HAP-1 (cell line): ENCODE results near the gene AK5.
"Not testable (repeated sequence)": the region's sequence is repeated elsewhere in the genome, so short reads cannot be mapped to it uniquely, and the experiment has no call there.

Experiments
- DNase-seq, 2 experiments: peaks; one replicate each; pipeline ENCODE4 v3.0.0-alpha.2; 2016 to 2020; ENCODE audit warnings: low spot score in 2 of 2
- H3K27me3 ChIP-seq: fragments of 250-450 bp; sonication (Bioruptor Pico); 2 replicates; pipeline ENCODE4 v1.5.1; 2020; ENCODE audit warnings: low read depth, mild to moderate bottlenecking, moderate library complexity
- H3K36me3 ChIP-seq: fragments of 250-450 bp; sonication (Bioruptor Pico); replicated peaks from 2 replicates; pipeline ENCODE4 v1.5.1; 2020; ENCODE audit warnings: mild to moderate bottlenecking
- H3K4me1 ChIP-seq: fragments of 250-450 bp; sonication (Bioruptor Pico); 2 replicates; pipeline ENCODE4 v1.5.1; 2020; ENCODE audit warnings: mild to moderate bottlenecking
- H3K4me3 ChIP-seq: fragments of 250-450 bp; sonication (Bioruptor Pico); 2 replicates; pipeline ENCODE4 v1.5.1; 2020; ENCODE audit warnings: mild to moderate bottlenecking, moderate library complexity
- H3K9me3 ChIP-seq: fragments of 250-450 bp; sonication (Bioruptor Pico); 2 replicates; pipeline ENCODE4 v1.5.1; 2020; ENCODE audit warnings: mild to moderate bottlenecking, moderate library complexity
- in situ Hi-C: fragments of 300-500 bp; cut with MboI; formaldehyde crosslinking; loops from 3 replicates; pipeline ENCODE4 v1.14.3; 2020; ENCODE audit warnings: low sequenced_read_pairs, inconsistent platforms, mixed read lengths

The AK5 gene

GRCh38 chr1:77405186-77405585, 123.4 kb downstream of the AK5 start:
- H3K4me1 ChIP-seq, result no peaks in the 10 kb centered on the region
- H3K36me3 ChIP-seq, result no peaks in the 10 kb centered on the region
- in situ Hi-C loops, result no loop called here
- H3K27me3 ChIP-seq, result no peaks in the 10 kb centered on the region
- H3K4me3 ChIP-seq, result no peak overlapping the region
- no peaks in the 10 kb centered on the region for H3K9me3 ChIP-seq
- no peak for DNase-seq

- no peaks in the 10 kb centered on the region for H3K9me3 ChIP-seq
- no peak overlapping the region for H3K4me3 ChIP-seq
- in situ Hi-C loops, result no loop called here
- no peaks in the 10 kb centered on the region for H3K36me3 ChIP-seq
- DNase-seq, result no peak
- H3K27me3 ChIP-seq, result no peaks in the 10 kb centered on the region
- H3K4me1 ChIP-seq, result no peaks in the 10 kb centered on the region
These were observed 124.8 kb downstream of the AK5 start for GRCh38 chr1:77406661-77407060.

- no peaks in the 10 kb centered on the region for H3K36me3 ChIP-seq
- in situ Hi-C loops, result no loop called here
- no peaks in the 10 kb centered on the region for H3K27me3 ChIP-seq
- no peaks in the 10 kb centered on the region for H3K4me1 ChIP-seq
- no peaks in the 10 kb centered on the region for H3K9me3 ChIP-seq
- no peak for DNase-seq
- no peak overlapping the region for H3K4me3 ChIP-seq
These were observed 126.0 kb downstream of the AK5 start for GRCh38 chr1:77407738-77408375.

- H3K27me3 ChIP-seq, H3K9me3 ChIP-seq, H3K4me3 ChIP-seq, H3K36me3 ChIP-seq, DNase-seq, in situ Hi-C loops, H3K4me1 ChIP-seq: not testable (repeated sequence)
These were observed 127.1 kb downstream of the AK5 start for GRCh38 chr1:77408933-77409332.

- 0 out of 2 replicates have a peak, but pooled peaks cover 6% of the 10 kb centered on the region for H3K27me3 ChIP-seq
- DNase-seq, result peak in 1 of 2 experiments; percentile 37
- H3K4me3 ChIP-seq, result no peak overlapping the region
- no peaks in the 10 kb centered on the region for H3K36me3 ChIP-seq
- no peaks in the 10 kb centered on the region for H3K4me1 ChIP-seq
- in situ Hi-C loops, result no loop called here
- H3K9me3 ChIP-seq, result no peaks in the 10 kb centered on the region
These were observed 130.4 kb downstream of the AK5 start for GRCh38 chr1:77412069-77412819.

GRCh38 chr1:77412820-77413530, 131.2 kb downstream of the AK5 start:
- no peak overlapping the region for H3K4me3 ChIP-seq
- no peak for DNase-seq
- no peaks in the 10 kb centered on the region for H3K4me1 ChIP-seq
- no peaks in the 10 kb centered on the region for H3K36me3 ChIP-seq
- in situ Hi-C loops, result no loop called here
- H3K27me3 ChIP-seq, result 0 out of 2 replicates have a peak, but pooled peaks cover 6% of the 10 kb centered on the region
- no peaks in the 10 kb centered on the region for H3K9me3 ChIP-seq

- Histone ChIP-seq H3K9me3 (no peaks in the 10 kb centered on the region), H3K4me1 (no peaks in the 10 kb centered on the region), H3K36me3 (no peaks in the 10 kb centered on the region), H3K4me3 (no peak overlapping the region), H3K27me3 (0 out of 2 replicates have a peak, but pooled peaks cover 6% of the 10 kb centered on the region)
- in situ Hi-C loops, result no loop called here
- DNase-seq, result no peak
These were observed 131.9 kb downstream of the AK5 start for GRCh38 chr1:77413541-77414335.

- Histone ChIP-seq H3K36me3 (no peaks in the 10 kb centered on the region), H3K9me3 (no peaks in the 10 kb centered on the region), H3K27me3 (peaks cover 16% of the 10 kb centered on the region), H3K4me1 (no peaks in the 10 kb centered on the region), H3K4me3 (no peak overlapping the region)
- DNase-seq, result no peak
- in situ Hi-C loops, result no loop called here
These were observed 133.8 kb downstream of the AK5 start for GRCh38 chr1:77415579-77415978.

- Histone ChIP-seq H3K4me3 (no peak overlapping the region), H3K4me1 (no peaks in the 10 kb centered on the region), H3K27me3 (peaks cover 16% of the 10 kb centered on the region), H3K9me3 (no peaks in the 10 kb centered on the region), H3K36me3 (no peaks in the 10 kb centered on the region)
- DNase-seq, result peak; percentile 28 to 45
- in situ Hi-C loops, result no loop called here
These were observed 135.1 kb downstream of the AK5 start for GRCh38 chr1:77416692-77417450.

GRCh38 chr1:77418055-77418454, 136.2 kb downstream of the AK5 start:
- DNase-seq, H3K4me1 ChIP-seq, H3K36me3 ChIP-seq, H3K9me3 ChIP-seq, H3K4me3 ChIP-seq, in situ Hi-C loops: not testable (repeated sequence)
- peaks cover 16% of the 10 kb centered on the region for H3K27me3 ChIP-seq

- in situ Hi-C loops, result no loop called here
- Histone ChIP-seq H3K4me1 (no peaks in the 10 kb centered on the region), H3K27me3 (peaks cover 11% of the 10 kb centered on the region), H3K36me3 (no peaks in the 10 kb centered on the region), H3K9me3 (no peaks in the 10 kb centered on the region), H3K4me3 (no peak overlapping the region)
- no peak for DNase-seq
These were observed 139.8 kb downstream of the AK5 start for GRCh38 chr1:77421504-77422233.

- no peak for DNase-seq
- peaks cover 11% of the 10 kb centered on the region for H3K27me3 ChIP-seq
- no peaks in the 10 kb centered on the region for H3K36me3 ChIP-seq
- no peaks in the 10 kb centered on the region for H3K9me3 ChIP-seq
- in situ Hi-C loops, result no loop called here
- H3K4me1 ChIP-seq, result no peaks in the 10 kb centered on the region
- no peak overlapping the region for H3K4me3 ChIP-seq
These were observed 142.4 kb downstream of the AK5 start for GRCh38 chr1:77424236-77424635.
